ENCODE results near the gene INF2. TPM values are rescaled to one million over a fixed set of nuclear protein-coding genes. Genes with fewer than 3 reads are reported as not detected.

The INF2 gene
- total and polyA plus RNA-seq, 2 experiments from 2014 or later = 36.7 to 75.5 TPM

DNA sequence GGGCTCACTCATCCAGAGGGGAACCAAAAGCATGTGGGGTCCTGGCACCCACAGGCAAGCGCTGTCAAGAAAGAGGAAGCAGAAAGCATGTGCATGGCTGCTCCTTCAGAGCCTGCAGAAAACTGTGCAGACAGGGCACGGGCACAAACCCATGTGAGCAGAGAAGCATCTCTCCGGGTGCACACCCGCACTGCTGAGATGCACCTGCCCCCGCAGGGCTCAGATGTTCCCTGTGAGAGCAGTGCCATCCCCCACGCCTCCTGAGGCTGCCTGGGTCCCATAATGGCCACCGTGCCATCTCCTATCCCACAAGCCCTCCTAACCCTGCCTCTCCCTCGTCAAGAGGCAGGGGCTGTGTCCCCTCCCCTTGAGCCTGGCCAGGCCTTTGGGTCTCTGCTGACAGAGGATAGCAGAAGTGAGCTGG, 32.3 kb upstream of the INF2 start:
- no peak for TF ChIP-seq POLR2AphosphoS5 (IDR thresholded peaks at IDR 0.05; ENCODE audit: low read depth)
- no peak for TF ChIP-seq ZNF114 (CRISPR knock-in tag; IDR thresholded peaks at IDR 0.05)
- no peak for TF ChIP-seq EZH2phosphoT487 (IDR thresholded peaks at IDR 0.05; ENCODE audit: unreplicated experiment)
- no peak for TF ChIP-seq NANOG (IDR thresholded peaks at IDR 0.05; ENCODE audit: borderline replicate concordance)
- TF ChIP-seq, protein P1, sequence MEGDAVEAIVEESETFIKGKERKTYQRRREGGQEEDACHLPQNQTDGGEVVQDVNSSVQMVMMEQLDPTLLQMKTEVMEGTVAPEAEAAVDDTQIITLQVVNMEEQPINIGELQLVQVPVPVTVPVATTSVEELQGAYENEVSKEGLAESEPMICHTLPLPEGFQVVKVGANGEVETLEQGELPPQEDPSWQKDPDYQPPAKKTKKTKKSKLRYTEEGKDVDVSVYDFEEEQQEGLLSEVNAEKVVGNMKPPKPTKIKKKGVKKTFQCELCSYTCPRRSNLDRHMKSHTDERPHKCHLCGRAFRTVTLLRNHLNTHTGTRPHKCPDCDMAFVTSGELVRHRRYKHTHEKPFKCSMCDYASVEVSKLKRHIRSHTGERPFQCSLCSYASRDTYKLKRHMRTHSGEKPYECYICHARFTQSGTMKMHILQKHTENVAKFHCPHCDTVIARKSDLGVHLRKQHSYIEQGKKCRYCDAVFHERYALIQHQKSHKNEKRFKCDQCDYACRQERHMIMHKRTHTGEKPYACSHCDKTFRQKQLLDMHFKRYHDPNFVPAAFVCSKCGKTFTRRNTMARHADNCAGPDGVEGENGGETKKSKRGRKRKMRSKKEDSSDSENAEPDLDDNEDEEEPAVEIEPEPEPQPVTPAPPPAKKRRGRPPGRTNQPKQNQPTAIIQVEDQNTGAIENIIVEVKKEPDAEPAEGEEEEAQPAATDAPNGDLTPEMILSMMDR (conservative IDR thresholded peaks at IDR 0.05; ENCODE audit: low read depth in 2 of 2) = no peak
- TF ChIP-seq JUNB (IDR thresholded peaks at IDR 0.05; ENCODE audit: unreplicated experiment) = no peak
- no peak for TF ChIP-seq EZH2 (IDR thresholded peaks at IDR 0.05; ENCODE audit: low read depth, unreplicated experiment)
- no peak for TF ChIP-seq STAT1 (IDR thresholded peaks at IDR 0.05; ENCODE audit: unreplicated experiment)
- TF ChIP-seq, protein P2, sequence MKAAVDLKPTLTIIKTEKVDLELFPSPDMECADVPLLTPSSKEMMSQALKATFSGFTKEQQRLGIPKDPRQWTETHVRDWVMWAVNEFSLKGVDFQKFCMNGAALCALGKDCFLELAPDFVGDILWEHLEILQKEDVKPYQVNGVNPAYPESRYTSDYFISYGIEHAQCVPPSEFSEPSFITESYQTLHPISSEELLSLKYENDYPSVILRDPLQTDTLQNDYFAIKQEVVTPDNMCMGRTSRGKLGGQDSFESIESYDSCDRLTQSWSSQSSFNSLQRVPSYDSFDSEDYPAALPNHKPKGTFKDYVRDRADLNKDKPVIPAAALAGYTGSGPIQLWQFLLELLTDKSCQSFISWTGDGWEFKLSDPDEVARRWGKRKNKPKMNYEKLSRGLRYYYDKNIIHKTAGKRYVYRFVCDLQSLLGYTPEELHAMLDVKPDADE (IDR thresholded peaks at IDR 0.05) = no peak
- no peak for TF ChIP-seq CREB1 (CRISPR knock-in tag; IDR thresholded peaks at IDR 0.05; ENCODE audit: low read depth)
- TF ChIP-seq, protein P3, sequence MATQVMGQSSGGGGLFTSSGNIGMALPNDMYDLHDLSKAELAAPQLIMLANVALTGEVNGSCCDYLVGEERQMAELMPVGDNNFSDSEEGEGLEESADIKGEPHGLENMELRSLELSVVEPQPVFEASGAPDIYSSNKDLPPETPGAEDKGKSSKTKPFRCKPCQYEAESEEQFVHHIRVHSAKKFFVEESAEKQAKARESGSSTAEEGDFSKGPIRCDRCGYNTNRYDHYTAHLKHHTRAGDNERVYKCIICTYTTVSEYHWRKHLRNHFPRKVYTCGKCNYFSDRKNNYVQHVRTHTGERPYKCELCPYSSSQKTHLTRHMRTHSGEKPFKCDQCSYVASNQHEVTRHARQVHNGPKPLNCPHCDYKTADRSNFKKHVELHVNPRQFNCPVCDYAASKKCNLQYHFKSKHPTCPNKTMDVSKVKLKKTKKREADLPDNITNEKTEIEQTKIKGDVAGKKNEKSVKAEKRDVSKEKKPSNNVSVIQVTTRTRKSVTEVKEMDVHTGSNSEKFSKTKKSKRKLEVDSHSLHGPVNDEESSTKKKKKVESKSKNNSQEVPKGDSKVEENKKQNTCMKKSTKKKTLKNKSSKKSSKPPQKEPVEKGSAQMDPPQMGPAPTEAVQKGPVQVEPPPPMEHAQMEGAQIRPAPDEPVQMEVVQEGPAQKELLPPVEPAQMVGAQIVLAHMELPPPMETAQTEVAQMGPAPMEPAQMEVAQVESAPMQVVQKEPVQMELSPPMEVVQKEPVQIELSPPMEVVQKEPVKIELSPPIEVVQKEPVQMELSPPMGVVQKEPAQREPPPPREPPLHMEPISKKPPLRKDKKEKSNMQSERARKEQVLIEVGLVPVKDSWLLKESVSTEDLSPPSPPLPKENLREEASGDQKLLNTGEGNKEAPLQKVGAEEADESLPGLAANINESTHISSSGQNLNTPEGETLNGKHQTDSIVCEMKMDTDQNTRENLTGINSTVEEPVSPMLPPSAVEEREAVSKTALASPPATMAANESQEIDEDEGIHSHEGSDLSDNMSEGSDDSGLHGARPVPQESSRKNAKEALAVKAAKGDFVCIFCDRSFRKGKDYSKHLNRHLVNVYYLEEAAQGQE (IDR thresholded peaks at IDR 0.05; ENCODE audit: unreplicated experiment) = no peak
- TF ChIP-seq ZNF331 (CRISPR knock-in tag; IDR thresholded peaks at IDR 0.05; ENCODE audit: low read depth) = no peak
- TF ChIP-seq, protein P4, sequence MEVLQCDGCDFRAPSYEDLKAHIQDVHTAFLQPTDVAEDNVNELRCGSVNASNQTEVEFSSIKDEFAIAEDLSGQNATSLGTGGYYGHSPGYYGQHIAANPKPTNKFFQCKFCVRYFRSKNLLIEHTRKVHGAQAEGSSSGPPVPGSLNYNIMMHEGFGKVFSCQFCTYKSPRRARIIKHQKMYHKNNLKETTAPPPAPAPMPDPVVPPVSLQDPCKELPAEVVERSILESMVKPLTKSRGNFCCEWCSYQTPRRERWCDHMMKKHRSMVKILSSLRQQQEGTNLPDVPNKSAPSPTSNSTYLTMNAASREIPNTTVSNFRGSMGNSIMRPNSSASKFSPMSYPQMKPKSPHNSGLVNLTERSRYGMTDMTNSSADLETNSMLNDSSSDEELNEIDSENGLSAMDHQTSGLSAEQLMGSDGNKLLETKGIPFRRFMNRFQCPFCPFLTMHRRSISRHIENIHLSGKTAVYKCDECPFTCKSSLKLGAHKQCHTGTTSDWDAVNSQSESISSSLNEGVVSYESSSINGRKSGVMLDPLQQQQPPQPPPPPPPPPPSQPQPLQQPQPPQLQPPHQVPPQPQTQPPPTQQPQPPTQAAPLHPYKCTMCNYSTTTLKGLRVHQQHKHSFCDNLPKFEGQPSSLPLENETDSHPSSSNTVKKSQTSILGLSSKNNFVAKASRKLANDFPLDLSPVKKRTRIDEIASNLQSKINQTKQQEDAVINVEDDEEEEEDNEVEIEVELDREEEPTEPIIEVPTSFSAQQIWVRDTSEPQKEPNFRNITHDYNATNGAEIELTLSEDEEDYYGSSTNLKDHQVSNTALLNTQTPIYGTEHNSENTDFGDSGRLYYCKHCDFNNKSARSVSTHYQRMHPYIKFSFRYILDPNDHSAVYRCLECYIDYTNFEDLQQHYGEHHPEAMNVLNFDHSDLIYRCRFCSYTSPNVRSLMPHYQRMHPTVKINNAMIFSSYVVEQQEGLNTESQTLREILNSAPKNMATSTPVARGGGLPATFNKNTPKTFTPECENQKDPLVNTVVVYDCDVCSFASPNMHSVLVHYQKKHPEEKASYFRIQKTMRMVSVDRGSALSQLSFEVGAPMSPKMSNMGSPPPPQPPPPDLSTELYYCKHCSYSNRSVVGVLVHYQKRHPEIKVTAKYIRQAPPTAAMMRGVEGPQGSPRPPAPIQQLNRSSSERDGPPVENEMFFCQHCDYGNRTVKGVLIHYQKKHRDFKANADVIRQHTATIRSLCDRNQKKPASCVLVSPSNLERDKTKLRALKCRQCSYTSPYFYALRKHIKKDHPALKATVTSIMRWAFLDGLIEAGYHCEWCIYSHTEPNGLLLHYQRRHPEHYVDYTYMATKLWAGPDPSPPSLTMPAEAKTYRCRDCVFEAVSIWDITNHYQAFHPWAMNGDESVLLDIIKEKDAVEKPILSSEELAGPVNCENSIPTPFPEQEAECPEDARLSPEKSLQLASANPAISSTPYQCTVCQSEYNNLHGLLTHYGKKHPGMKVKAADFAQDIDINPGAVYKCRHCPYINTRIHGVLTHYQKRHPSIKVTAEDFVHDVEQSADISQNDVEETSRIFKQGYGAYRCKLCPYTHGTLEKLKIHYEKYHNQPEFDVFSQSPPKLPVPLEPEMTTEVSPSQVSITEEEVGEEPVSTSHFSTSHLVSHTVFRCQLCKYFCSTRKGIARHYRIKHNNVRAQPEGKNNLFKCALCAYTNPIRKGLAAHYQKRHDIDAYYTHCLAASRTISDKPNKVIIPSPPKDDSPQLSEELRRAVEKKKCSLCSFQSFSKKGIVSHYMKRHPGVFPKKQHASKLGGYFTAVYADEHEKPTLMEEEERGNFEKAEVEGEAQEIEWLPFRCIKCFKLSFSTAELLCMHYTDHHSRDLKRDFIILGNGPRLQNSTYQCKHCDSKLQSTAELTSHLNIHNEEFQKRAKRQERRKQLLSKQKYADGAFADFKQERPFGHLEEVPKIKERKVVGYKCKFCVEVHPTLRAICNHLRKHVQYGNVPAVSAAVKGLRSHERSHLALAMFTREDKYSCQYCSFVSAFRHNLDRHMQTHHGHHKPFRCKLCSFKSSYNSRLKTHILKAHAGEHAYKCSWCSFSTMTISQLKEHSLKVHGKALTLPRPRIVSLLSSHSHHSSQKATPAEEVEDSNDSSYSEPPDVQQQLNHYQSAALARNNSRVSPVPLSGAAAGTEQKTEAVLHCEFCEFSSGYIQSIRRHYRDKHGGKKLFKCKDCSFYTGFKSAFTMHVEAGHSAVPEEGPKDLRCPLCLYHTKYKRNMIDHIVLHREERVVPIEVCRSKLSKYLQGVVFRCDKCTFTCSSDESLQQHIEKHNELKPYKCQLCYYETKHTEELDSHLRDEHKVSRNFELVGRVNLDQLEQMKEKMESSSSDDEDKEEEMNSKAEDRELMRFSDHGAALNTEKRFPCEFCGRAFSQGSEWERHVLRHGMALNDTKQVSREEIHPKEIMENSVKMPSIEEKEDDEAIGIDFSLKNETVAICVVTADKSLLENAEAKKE (CRISPR knock-in tag; IDR thresholded peaks at IDR 0.05) = no peak
- ATAC-seq (no peak), DNase-seq (ENCODE audit: low spot score) (no peak)
- H4K20me1 ChIP-seq (replicated peaks; ENCODE audit: insufficient read depth) = no peaks in the 10 kb centered on the region
- H2AFZ ChIP-seq = no peak overlapping the region
- H3K9me2 ChIP-seq (ENCODE audit: insufficient read depth) = no peaks in the 10 kb centered on the region
- H3K79me2 ChIP-seq (replicated peaks; ENCODE audit: insufficient read depth) = no peaks in the 10 kb centered on the region
- H3K4me3 ChIP-seq = no peak overlapping the region
- Mint-ChIP-seq H3K9me3 (peaks cover 30% of the 10 kb centered on the region), H3K4me3 (no peak overlapping the region), H3K4me1 (peaks cover 2% of the 10 kb centered on the region; the same call in 2 of the 3 replicates), H3K36me3 (ENCODE audit: low read depth) (peaks cover 19% of the 10 kb centered on the region), H3K27me3 (ENCODE audit: insufficient read depth, low read depth, poor library complexity) (peaks cover 14% of the 10 kb centered on the region), H3K27ac (no peak overlapping the region)
- no peaks in the 10 kb centered on the region for H3F3A ChIP-seq (replicated peaks; ENCODE audit: low read depth)
- H3K4me1 ChIP-seq (ENCODE audit: insufficient read depth) = no peaks in the 10 kb centered on the region; the same call in 1 of the 2 replicates
- H3K27ac ChIP-seq (ENCODE audit: low read depth) = no peak overlapping the region
- H3K27me3 ChIP-seq (ENCODE audit: insufficient read depth) = no peaks in the 10 kb centered on the region
- no peak overlapping the region for H3K4me2 ChIP-seq
- no peaks in the 10 kb centered on the region for H3K36me3 ChIP-seq (ENCODE audit: insufficient read depth)
